Measurements from ENCODE around the gene ASPRV1.
"Not testable (repeated sequence)": the region's sequence is repeated elsewhere in the genome, so short reads cannot be mapped to it uniquely, and the experiment has no call there.

Gene ASPRV1

GRCh38 chr2:69959425-69959824 is 2.0 kb downstream of the ASPRV1 start:
- no peak for DNase-seq

DNA sequence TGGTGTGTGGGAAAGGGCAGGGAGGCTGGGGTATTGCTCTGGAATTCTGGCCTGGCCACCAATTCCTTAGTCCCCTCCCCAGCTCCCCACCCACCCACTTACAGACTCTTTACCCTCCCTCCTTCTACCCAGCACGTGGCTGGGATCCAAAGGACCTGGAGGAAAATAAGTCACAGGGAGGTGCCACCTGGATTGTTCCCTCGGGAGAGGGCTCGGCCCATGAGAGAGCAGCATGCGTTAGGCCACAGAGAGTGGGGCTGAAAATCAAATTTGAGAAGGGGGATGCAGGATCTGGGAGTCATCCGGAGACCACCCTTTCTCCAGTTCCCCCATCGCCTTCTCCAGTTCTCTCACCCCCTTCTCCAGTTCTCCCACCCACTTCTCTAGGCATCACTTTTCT is 3.0 kb downstream of the ASPRV1 start:
- no peak for DNase-seq

DNA sequence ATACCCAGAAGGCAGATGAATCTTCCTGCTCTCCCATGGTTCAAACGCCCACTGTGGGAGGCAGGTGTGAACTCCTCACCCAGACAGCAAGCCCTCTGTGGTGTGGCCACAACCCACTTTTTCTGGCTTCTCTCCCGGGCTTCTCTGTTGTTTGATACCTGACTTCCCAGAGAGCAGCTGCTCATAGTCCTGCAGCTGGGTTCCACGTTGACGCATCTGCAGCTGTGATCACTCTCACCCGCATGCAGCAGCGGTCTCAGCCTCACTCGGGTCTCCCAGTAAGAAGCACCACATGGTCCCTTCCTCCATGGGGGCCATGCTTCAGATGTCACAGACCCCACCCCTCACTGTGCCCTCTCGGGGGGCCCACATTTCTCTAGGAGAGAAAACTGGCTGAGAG is 3.5 kb downstream of the ASPRV1 start:
- DNase-seq: no peak

DNA sequence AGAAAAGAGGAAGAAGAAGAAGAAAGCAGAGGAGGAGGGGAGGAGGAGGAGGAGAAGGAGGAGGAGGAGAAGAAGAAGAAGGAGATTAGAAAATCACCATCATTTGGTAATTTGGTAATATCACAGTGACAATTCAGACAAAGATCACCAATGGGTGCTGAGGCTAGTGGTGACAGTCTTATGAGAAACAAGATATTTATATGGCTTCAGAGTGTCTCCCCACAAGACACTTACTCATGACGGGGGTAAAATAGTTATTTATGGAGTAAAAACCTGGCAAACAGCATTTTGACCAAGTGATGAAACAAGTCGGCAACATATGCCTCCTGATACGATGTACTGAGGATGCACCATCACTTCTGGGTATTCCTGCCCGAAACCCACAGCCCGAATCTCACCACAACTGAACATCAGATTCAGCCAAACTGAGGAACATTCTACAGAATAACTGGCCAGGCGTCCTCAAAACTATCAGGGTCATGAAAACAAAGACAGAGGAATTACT is 4.9 kb downstream of the ASPRV1 start:
- DNase-seq: no peak

DNA sequence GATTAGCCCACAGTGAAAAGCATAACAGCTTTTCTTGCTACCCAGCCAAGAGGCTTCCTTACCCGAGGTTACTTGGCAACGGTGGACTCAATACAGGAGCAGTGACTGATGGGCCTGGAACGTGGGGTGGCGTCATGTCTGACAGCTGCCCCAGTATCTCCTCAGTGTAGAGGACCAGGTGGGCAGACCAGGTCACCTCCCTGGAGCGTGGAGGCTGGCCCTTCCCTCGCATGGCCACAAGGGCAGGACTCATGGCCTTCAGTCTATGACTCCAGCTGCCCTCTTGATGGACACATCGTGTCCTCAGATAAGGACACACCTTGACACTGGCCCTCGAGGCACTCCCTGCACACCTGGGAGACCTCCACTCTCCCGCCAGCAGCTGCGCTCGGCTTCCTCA is 6.4 kb downstream of the ASPRV1 start:
- no peak for DNase-seq

GRCh38 chr2:69954084-69954483 is 7.3 kb downstream of the ASPRV1 start:
- no peak for DNase-seq

DNA sequence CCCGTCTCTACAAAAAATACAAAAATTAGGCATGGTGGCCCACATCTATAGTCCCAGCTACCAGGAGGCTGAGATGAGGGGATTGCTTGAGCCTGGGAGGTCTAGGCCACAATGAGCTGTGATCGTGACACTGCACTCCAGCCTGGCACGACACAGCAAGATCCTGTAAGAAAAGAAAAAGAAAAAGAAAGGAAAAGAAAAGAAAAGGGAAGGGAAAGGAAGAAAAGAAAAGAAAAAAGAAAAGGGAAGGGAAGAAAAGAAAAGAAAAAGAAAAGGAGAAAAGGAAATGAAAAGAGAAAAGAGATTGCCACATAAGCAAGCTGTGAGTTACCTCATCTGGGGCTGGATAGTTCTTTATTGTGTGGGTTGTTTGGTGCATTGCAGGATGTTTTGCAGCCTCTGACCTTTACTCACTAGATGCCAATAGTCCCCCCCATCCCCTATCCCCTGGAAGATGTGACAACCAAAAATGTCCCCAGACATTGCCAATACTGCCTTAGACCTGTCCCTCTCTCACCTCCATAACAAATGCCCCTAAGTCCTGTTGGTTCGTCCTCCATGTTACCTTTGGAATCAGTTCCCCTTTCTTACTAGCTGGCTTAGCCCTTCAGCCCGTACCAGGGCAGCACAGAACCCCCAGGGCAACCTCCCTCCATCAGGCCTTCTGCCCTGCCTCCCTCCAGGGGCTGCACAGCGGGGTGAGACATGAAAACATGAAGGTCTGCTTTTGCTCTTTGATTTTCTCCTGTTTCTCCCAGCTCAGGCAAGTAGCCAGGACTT is 8.9 kb downstream of the ASPRV1 start:
- no peak for DNase-seq

DNA sequence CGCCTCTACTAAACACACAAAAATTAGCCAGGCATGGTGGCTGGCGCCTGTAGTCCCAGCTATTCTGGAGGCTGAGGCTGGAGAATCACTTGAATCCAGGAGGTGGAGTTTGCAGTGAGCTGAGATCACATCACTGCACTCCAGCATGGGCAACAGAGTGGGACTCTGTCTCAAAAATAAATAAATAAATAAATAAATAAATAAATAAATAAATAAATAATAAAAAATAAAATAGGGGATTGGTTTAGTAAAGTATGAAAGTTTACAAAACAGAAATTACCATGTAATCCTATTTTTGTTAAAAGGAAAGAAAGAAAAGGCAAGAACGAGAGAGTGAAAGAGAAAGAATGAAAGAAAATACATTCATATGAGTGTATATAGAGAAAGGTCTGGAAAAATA is 10.8 kb downstream of the ASPRV1 start:
- DNase-seq: not testable (repeated sequence)

GRCh38 chr2:69950241-69950640 is 11.2 kb downstream of the ASPRV1 start:
- no peak for DNase-seq

DNA sequence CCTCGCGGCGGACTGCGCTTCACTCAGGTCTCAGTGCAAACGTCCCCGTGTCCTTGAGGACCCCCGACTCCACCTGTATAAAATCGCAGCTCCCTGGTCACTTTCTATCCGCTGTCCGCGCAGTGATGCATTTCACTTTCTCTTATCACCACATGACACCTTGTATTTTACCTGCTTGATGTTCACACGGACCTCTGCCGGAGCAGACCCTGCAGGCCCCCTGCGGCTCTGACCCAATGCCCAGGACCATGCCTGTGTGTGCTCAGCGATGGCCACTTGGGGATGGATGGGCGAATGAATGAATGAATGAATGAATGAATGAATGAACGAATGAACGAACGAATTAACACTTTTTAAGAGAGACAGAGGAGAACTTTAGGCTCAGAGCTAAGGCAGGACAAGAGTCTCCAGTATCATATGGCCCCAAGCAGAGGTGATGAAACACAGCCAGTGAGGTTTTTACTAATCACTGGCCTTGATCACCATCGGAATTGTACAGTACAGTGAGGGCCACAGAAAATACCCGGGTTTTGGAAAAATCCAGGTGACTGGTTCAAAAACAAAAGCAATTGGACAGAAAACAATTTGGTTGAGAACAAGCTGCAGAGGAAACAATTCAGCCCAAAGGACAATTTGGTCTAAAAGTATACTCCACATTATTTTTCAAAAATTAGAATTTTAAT is 12.3 kb downstream of the ASPRV1 start:
- DNase-seq: no peak

DNA sequence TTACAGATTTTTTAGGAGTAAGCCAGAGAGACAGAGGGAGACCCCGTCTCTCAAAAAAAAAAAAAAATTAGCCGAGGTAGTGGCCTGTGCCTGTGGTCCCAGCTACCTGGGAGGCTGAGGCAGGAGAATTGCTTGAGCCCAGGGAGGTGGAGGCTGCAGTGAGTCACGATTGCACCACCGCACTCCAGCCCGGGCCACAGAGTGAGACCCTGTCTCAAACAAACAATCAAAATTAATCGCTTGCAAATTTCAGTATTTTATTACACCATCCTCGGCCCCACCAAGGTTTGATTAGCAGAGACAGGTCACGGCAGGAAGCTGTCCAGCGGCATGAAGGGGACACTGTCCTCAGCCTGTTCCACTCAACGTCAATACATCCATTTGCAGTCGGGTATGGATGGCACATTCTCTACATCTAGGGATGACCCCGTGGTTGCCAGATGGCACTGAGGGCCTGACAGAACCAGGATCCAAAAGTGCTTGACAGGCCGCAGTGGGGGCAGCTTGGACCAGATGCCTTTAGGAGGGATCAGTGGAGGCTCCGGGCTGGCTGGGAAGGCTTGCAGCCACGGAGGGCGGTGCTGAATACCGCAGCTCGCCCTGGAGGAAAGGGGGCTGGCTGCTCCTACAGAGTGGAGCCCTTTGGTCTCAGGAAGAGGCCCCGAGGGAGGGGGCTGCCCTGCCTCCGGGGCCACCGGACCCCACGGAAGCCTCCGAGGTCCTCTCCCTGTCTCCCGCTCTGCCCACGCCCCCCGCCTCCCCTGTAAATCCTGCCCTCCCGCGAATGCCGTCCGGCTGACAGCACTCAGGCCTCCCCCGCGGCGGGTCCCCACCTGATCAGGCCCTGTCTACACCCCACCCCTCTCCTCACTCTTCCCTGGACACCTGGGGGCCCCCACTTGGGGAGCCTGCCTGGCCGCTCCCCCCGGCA is 13.1 kb downstream of the ASPRV1 start:
- no peak for DNase-seq

DNA sequence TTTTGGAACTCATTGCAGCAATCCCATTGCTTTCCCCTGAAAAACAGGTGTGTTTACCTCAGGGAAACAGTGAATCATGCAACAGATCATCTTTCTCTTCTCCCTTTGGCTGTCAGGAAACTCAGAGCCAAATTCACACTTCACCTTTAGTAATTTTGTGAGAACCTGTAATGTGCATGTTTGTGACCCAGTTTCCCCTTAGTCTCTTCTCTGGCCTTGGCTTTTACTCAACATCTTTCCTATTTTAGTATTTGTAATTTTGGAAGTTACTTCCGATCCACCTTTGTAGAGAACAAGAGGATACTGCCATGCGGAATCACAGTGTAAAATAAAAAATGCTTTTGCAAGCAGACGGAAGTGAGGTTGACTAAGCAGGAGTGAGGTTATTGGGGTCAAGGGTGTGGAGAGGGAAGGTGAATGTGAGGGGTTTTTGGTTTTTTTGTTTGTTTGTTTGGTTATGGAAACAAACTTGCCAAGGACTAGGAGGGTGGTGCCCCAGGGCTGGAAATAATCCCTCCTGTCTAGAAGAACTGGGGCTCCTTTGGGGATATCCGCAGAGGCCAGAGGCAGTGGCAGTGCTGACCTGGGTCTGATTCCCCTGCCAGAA is 14.0 kb downstream of the ASPRV1 start:
- DNase-seq: no peak

- DNase-seq: peak in 5 of 6 experiments; percentile 13 to 47 (median 43)
These were observed 14.8 kb downstream of the ASPRV1 start for GRCh38 chr2:69946351-69947324.

GRCh38 chr2:69945941-69946340 is 15.5 kb downstream of the ASPRV1 start:
- no peak for DNase-seq

GRCh38 chr2:69945441-69945840 is 16.0 kb downstream of the ASPRV1 start:
- no peak for DNase-seq

DNA sequence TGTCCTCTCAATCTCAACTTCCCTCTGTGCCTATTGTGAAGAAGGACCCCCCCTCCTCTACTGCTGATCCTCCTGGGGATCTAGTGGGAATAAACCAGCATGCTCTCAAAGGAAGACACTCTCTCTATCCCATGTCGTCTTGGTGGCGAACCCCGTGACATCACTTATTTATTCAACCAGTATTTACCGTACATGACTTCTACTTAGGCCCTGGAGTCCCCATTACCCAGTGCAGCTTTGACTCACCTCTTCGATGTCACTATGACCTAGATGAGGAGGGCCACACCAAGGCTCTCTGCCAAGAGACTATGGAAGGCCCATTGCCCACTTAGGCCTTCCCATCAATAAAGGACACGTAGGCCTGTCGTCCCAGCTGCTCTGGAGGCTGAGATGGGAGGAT is 16.7 kb downstream of the ASPRV1 start:
- no peak for DNase-seq

GRCh38 chr2:69943843-69944525 is 17.4 kb downstream of the ASPRV1 start:
- DNase-seq: no peak

- DNase-seq: no peak
These were observed 18.2 kb downstream of the ASPRV1 start for GRCh38 chr2:69943000-69943842.

DNA sequence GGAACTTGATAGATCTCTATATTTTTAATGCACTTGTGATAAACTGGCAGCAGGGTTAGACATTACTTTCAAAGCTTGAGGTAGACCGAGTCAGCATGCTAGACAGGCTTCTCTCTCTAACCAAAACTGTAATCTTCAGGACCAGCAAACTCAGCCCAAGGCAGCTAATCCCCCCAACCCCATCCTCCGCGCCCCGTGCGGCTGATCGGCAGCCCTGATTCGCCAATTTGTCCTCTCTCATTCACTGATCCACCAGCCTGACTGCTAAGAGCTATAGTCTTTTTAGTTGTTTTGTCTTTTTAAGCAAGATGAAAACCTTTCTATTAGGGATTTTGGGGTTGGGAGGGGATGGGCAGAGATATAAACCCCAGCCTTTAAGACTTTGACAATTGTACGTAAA is 20.7 kb downstream of the ASPRV1 start:
- DNase-seq: no peak

GRCh38 chr2:69939722-69940121 is 21.7 kb downstream of the ASPRV1 start:
- no peak for DNase-seq
